Neural progenitor cell (in vitro differentiated cells): ENCODE data around the gene TASP1.

ENCODE experiments used
- EZH2 ChIP-seq: fragments of 200-600 bp; sonication (generic); IDR thresholded peaks from 2 replicates; pipeline ENCODE4 v1.6.1; 2017; ENCODE audit warnings: antibody characterized with exemption, mild to moderate bottlenecking, moderate library complexity
- EZH2phosphoT487 ChIP-seq: fragments of 200-600 bp; sonication (generic); IDR thresholded peaks from 2 replicates; pipeline ENCODE4 v1.6.1; 2017; ENCODE audit warnings: antibody characterized with exemption
- TF ChIP-seq, protein P1 (sequence below): fragments of 200-600 bp; sonication (generic); IDR thresholded peaks from 2 replicates; pipeline ENCODE4 v1.5.1; 2017; ENCODE audit warnings: antibody characterized with exemption, mild to moderate bottlenecking

GRCh38 chr20:13678944-13679343 lies 40.2 kb upstream of the TASP1 start:
- TF ChIP-seq, protein P1, sequence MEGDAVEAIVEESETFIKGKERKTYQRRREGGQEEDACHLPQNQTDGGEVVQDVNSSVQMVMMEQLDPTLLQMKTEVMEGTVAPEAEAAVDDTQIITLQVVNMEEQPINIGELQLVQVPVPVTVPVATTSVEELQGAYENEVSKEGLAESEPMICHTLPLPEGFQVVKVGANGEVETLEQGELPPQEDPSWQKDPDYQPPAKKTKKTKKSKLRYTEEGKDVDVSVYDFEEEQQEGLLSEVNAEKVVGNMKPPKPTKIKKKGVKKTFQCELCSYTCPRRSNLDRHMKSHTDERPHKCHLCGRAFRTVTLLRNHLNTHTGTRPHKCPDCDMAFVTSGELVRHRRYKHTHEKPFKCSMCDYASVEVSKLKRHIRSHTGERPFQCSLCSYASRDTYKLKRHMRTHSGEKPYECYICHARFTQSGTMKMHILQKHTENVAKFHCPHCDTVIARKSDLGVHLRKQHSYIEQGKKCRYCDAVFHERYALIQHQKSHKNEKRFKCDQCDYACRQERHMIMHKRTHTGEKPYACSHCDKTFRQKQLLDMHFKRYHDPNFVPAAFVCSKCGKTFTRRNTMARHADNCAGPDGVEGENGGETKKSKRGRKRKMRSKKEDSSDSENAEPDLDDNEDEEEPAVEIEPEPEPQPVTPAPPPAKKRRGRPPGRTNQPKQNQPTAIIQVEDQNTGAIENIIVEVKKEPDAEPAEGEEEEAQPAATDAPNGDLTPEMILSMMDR = no peak
- no peak for TF ChIP-seq EZH2phosphoT487
- TF ChIP-seq EZH2 = no peak
